Liver (tissue), 9 donors: ENCODE measurements around the gene PIGW. TPM values are rescaled to one million over a fixed set of nuclear protein-coding genes. Genes with fewer than 3 reads are reported as not detected.

Experiments used
- DNase-seq: peaks from one replicate; pipeline ENCODE4 v3.0.0-alpha.2; 2017; ENCODE audit warnings: low spot score
- H3K27ac ChIP-seq, 2 donors: one replicate each; pipeline ENCODE4 v1.7.0; 2013; ENCODE audit warnings: inconsistent platforms in 2 of 2, low read length in 2 of 2, control low read depth in 1 of 2, low read depth in 1 of 2, mild to moderate bottlenecking in 1 of 2
- H3K27me3 ChIP-seq, 4 donors: one replicate each; pipeline versions ENCODE4 v1.6.1 to v1.7.0; 2013; ENCODE audit warnings: low read length in 3 of 4, inconsistent platforms in 1 of 4, mild to moderate bottlenecking in 1 of 4, moderate library complexity in 1 of 4; ENCODE audit not compliant: control insufficient read depth in 4 of 4, insufficient read depth in 4 of 4
- H3K36me3 ChIP-seq, 4 donors: one replicate each; pipeline versions ENCODE4 v1.6.1 to v1.7.0; 2013; ENCODE audit warnings: low read length in 3 of 4, mild to moderate bottlenecking in 3 of 4, low read depth in 1 of 4, moderate library complexity in 1 of 4; ENCODE audit not compliant: control insufficient read depth in 4 of 4, insufficient read depth in 3 of 4
- H3K4me1 ChIP-seq, 4 donors: one replicate each; pipeline versions ENCODE4 v1.6.1 to v1.7.0; 2013; ENCODE audit warnings: low read length in 3 of 4, mild to moderate bottlenecking in 3 of 4, moderate library complexity in 1 of 4; ENCODE audit not compliant: control insufficient read depth in 4 of 4, insufficient read depth in 4 of 4
- H3K4me3 ChIP-seq, 3 donors: one replicate each; pipeline versions ENCODE4 v1.6.1 to v1.7.0; 2013; ENCODE audit warnings: low read length in 3 of 3, control low read depth in 1 of 3, low read depth in 1 of 3, mild to moderate bottlenecking in 1 of 3
- H3K9ac ChIP-seq, 2 donors: one replicate each; pipeline ENCODE4 v1.7.0; 2013; ENCODE audit warnings: low read length in 2 of 2, mild to moderate bottlenecking in 2 of 2, moderate library complexity in 2 of 2, control low read depth in 1 of 2, low read depth in 1 of 2
- H3K9me3 ChIP-seq, 4 donors: one replicate each; pipeline versions ENCODE4 v1.6.1 to v1.7.0; 2013; ENCODE audit warnings: low read length in 3 of 4; ENCODE audit not compliant: control insufficient read depth in 4 of 4
- CTCF ChIP-seq: fragments of 150-350 bp; IDR thresholded peaks from 2 replicates; pipeline ENCODE4 v1.5.1; 2017; ENCODE audit warnings: improper control_type of control experiment, low read depth, low read length; ENCODE audit not compliant: missing input control
- EGR1 ChIP-seq, 2 donors: IDR thresholded peaks; 2 replicates each; pipeline ENCODE4 v1.6.1; 2016 to 2018; ENCODE audit warnings: antibody characterized with exemption in 2 of 2, low read depth in 2 of 2
- FOXA2 ChIP-seq: IDR thresholded peaks from 2 replicates; pipeline ENCODE4 v1.6.1; 2016; ENCODE audit warnings: antibody characterized with exemption
- GABPA ChIP-seq, 2 donors: IDR thresholded peaks in 1 of 2; conservative IDR thresholded peaks in 1 of 2; 2 replicates each; pipeline ENCODE4 v1.6.1; 2016; ENCODE audit warnings: antibody characterized with exemption in 2 of 2, mild to moderate bottlenecking in 1 of 2, moderate library complexity in 1 of 2
- HNF4A ChIP-seq, 2 donors: conservative IDR thresholded peaks; 2 replicates each; pipeline ENCODE4 v1.6.1; 2016; ENCODE audit warnings: antibody characterized with exemption in 2 of 2, mild to moderate bottlenecking in 2 of 2
- HNF4G ChIP-seq: IDR thresholded peaks from 2 replicates; pipeline ENCODE4 v1.6.1; 2016; ENCODE audit warnings: antibody characterized with exemption
- JUND ChIP-seq, 2 donors: IDR thresholded peaks; 2 replicates each; pipeline ENCODE4 v1.6.1; 2016; ENCODE audit warnings: antibody characterized with exemption in 2 of 2
- NR2F2 ChIP-seq: IDR thresholded peaks from 2 replicates; pipeline ENCODE4 v1.6.1; 2016; ENCODE audit warnings: antibody characterized with exemption
- RAD21 ChIP-seq, 2 donors: IDR thresholded peaks; 2 replicates each; pipeline ENCODE4 v1.6.1; 2016; ENCODE audit warnings: antibody characterized with exemption in 2 of 2, mild to moderate bottlenecking in 2 of 2
- RXRA ChIP-seq, 2 donors: IDR thresholded peaks; 2 replicates each; pipeline ENCODE4 v1.6.1; 2017 to 2018; ENCODE audit warnings: antibody characterized with exemption in 2 of 2, mild to moderate bottlenecking in 1 of 2
- SP1 ChIP-seq: IDR thresholded peaks from 2 replicates; pipeline ENCODE4 v1.6.1; 2018; ENCODE audit warnings: antibody characterized with exemption, mild to moderate bottlenecking
- TAF1 ChIP-seq: conservative IDR thresholded peaks from 2 replicates; pipeline ENCODE4 v1.6.1; 2016; ENCODE audit warnings: antibody characterized with exemption, mild to moderate bottlenecking
- YY1 ChIP-seq: IDR thresholded peaks from 2 replicates; pipeline ENCODE4 v1.6.1; 2016; ENCODE audit warnings: antibody characterized with exemption, mild to moderate bottlenecking
- WGBS: extraction: QIAGEN DNeasy Blood & Tissue Kit; methylation state at CpG from one replicate; pipeline ENCODE4 v1.1.7; 2013; 5-methylcytosine and 5-hydroxymethylcytosine counted together
- polyA plus RNA-seq, 2 donors: library from polyadenylated mRNA; stranded (reverse) in 1 of 2; unstranded in 1 of 2; fragments of 200-250 nt in 1 of 2; fragments of >200 nt in 1 of 2; fragmentation: Nextera tagmentation in 1 of 2; extraction: Ambion mirVana in 1 of 2; gene quantifications; one replicate each; pipeline versions ENCODE4 v1.2.1 to v1.2.3, GENCODE V29; 2013 to 2015
- total RNA-seq, 2 donors: library from RNA; depleted of rRNA; stranded (reverse); fragments of >200 nt; gene quantifications; one replicate each; pipeline ENCODE4 v1.2.3, GENCODE V29; 2014
- TF ChIP-seq, protein P1 (sequence below): IDR thresholded peaks from 2 replicates; pipeline ENCODE4 v1.6.1; 2016; ENCODE audit warnings: antibody characterized with exemption
- TF ChIP-seq, protein P2 (sequence below): IDR thresholded peaks from 2 replicates; pipeline ENCODE4 v1.6.1; 2016; ENCODE audit warnings: antibody characterized with exemption
- donor health status: healthy.
- donor health status: healthy.
- donor health status: healthy.
- donor health status: healthy.
- donor health status: healthy.

The PIGW gene
- total and polyA plus RNA-seq, 4 donors: 3.2 to 9.6 (median 6.1) TPM

- DNase-seq: no peak
- Histone ChIP-seq H3K36me3 (peaks cover 12 to 27% (median 23%) of the 10 kb centered on the region in 4 donors), H3K4me1 (peaks cover 0 to 8% (median 5%) of the 10 kb centered on the region in 4 donors)
These were observed 18.7 kb downstream of the PIGW start for GRCh38 chr17:36553459-36553858.

GRCh38 chr17:36566081-36566480 is 31.3 kb downstream of the PIGW start:
- WGBS: 97% methylated on average over 4 of the region's 4 CpGs
- H3K36me3 ChIP-seq: peaks cover 11 to 57% (median 32%) of the 10 kb centered on the region in 4 donors
- H3K27me3 ChIP-seq: no peaks in the 10 kb centered on the region
- no peaks in the 10 kb centered on the region for H3K9me3 ChIP-seq
- no peaks in the 10 kb centered on the region for H3K4me1 ChIP-seq
- no peak for TF ChIP-seq FOXA2
- no peak for TF ChIP-seq SP1
- TF ChIP-seq YY1: no peak
- no peak for TF ChIP-seq HNF4A (conservative IDR thresholded peaks at IDR 0.05)
- no peak for DNase-seq
- no peak overlapping the region for H3K4me3 ChIP-seq
- H3K27ac ChIP-seq: no peak overlapping the region
- no peak overlapping the region for H3K9ac ChIP-seq

More at GRCh38 chr17:36553459-36553858, 18.7 kb downstream of the PIGW start:
- H3K4me3 ChIP-seq: no peak overlapping the region
- no peak overlapping the region for H3K9ac ChIP-seq
- no peaks in the 10 kb centered on the region for H3K9me3 ChIP-seq
- 85% methylated on average over 3 of the region's 3 CpGs for WGBS
- H3K27me3 ChIP-seq: no peaks in the 10 kb centered on the region
- no peak overlapping the region for H3K27ac ChIP-seq
- TF ChIP-seq JUND (IDR thresholded peaks at IDR 0.05): no peak
- no peak for TF ChIP-seq HNF4G
- no peak for TF ChIP-seq HNF4A (conservative IDR thresholded peaks at IDR 0.05)
- TF ChIP-seq RXRA (IDR thresholded peaks at IDR 0.05): no peak
- no peak for TF ChIP-seq RAD21 (IDR thresholded peaks at IDR 0.05)

DNA sequence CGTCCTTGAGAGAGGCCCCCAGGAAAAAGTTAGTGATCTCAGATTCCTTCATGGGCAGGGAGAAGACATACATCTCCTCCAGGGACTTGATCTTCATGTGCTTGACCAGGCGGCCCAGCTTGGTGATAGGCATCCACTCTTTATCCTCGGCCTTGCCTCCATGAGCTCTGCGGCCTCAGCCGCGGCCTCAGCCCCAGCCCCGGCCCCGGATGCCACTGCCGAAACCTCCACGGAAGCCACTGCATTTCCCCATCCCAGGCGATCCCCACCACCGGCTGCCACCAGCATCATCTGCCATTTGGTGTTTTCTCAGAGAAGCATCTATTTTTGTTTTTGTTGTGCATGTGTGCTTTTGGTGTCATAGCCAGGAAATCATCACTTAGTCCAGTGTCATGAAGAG is 40.2 kb downstream of the PIGW start:
- TF ChIP-seq, protein P1, sequence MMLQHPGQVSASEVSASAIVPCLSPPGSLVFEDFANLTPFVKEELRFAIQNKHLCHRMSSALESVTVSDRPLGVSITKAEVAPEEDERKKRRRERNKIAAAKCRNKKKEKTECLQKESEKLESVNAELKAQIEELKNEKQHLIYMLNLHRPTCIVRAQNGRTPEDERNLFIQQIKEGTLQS: no peak
- whole genome bisulfite sequencing: 97% methylated on average over 12 of the region's 12 CpGs
- no peak for DNase-seq
- Histone ChIP-seq H3K9ac (no peak overlapping the region), H3K4me3 (no peak overlapping the region), H3K9me3 (no peaks in the 10 kb centered on the region), H3K36me3 (peaks cover 7 to 48% (median 35%) of the 10 kb centered on the region in 4 donors), H3K27ac (no peak overlapping the region), H3K27me3 (no peaks in the 10 kb centered on the region), H3K4me1 (no peaks in the 10 kb centered on the region)

DNA sequence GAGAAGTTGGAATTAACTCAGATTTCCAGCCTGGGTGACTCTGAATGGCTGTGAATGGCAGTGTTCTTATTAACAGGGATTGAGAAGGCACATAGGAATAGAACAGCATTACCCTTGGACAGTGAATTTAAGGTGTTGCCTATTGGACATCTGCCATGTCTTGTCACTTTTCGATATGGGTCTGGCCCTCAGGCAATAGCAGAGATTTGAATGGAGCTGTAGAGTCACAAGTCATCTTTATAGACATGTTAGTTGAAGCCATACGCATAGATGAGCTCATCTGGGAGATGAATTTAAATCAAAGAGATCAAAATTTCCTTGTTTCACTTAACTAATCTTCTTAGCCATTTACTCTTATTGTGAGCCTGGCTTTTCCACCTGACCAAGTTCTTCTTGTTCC is 42.0 kb downstream of the PIGW start:
- peaks cover 11 to 50% (median 38%) of the 10 kb centered on the region in 4 donors for H3K36me3 ChIP-seq
- TF ChIP-seq HNF4G (no peak), NR2F2 (no peak), HNF4A (conservative IDR thresholded peaks at IDR 0.05) (no peak), RXRA (IDR thresholded peaks at IDR 0.05) (no peak), EGR1 (IDR thresholded peaks at IDR 0.05; ENCODE audit: low read depth in 2 of 2) (no peak), CTCF (no peak), FOXA2 (no peak), SP1 (no peak), YY1 (no peak), GABPA (IDR thresholded peaks at IDR 0.05 in 1 of 2, conservative IDR thresholded peaks at IDR 0.05 in 1 of 2) (no peak), RAD21 (IDR thresholded peaks at IDR 0.05) (no peak), TAF1 (no peak)
- TF ChIP-seq, protein P2, sequence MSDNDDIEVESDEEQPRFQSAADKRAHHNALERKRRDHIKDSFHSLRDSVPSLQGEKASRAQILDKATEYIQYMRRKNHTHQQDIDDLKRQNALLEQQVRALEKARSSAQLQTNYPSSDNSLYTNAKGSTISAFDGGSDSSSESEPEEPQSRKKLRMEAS: no peak
- TF ChIP-seq, protein P1: no peak
- no peak for DNase-seq
- H3K4me1 ChIP-seq: no peaks in the 10 kb centered on the region
- WGBS: 92% methylated on average over 2 of the region's 2 CpGs
- H3K9me3 ChIP-seq: no peaks in the 10 kb centered on the region
- no peak overlapping the region for H3K4me3 ChIP-seq
- H3K27ac ChIP-seq: no peak overlapping the region
- no peak overlapping the region for H3K9ac ChIP-seq
- H3K27me3 ChIP-seq: no peaks in the 10 kb centered on the region
